A549 (cell line): Measurements from ENCODE around the gene CADM1. TPM values are rescaled to one million over a fixed set of nuclear protein-coding genes. Genes with fewer than 3 reads are reported as not detected.
A peak's percentile ranks its signal among the peaks of the same experiment; 100 is the strongest.

Source experiments
- ATAC-seq, 2 experiments: fragments of 200-7000 bp in 1 of 2; fragments of >200 bp in 1 of 2; cut with Nextera tagmentation in 1 of 2; cut with Tn5 transposase in 1 of 2; 3 replicates each; pipeline versions ENCODE4 v1.8.0 to v1.9.1; 2018 to 2020; ENCODE audit warnings: mild to moderate bottlenecking in 1 of 2, moderate library complexity in 1 of 2
- CTCF ChIA-PET: fragments of 300-600 bp; sonication (Branson Sonifier 250); formaldehyde crosslinking; extraction: SDS; loops from one replicate; lab custom pipeline; 2021; ENCODE audit warnings: antibody characterized with exemption, inconsistent platforms; lab: Yijun Ruan, JAX
- POLR2A ChIA-PET: fragments of 350-600 bp; formaldehyde crosslinking; extraction: SDS; loops from one replicate; lab custom pipeline; 2021; ENCODE audit warnings: antibody characterized with exemption, inconsistent platforms; lab: Yijun Ruan, JAX
- DNase-seq, 2 experiments: peaks; one replicate each; pipeline versions ENCODE4 v3.0.0 to v3.0.0-alpha.2; 2011 to 2016; ENCODE audit warnings: low read depth in 1 of 2, low spot score in 1 of 2
- FAIRE-seq: peaks from 2 replicates; lab custom pipeline; 2011; peaks lifted over from hg19 to GRCh38; lab: Jason Lieb, UNC
- H3K27ac ChIP-seq, 2 experiments: fragments of >200 bp; sonication (Bioruptor Twin); formaldehyde crosslinking; 3 replicates each; pipeline ENCODE4 v1.5.1; 2016 to 2017
- H3K4me1 ChIP-seq: fragments of >200 bp; sonication (Bioruptor Twin); formaldehyde crosslinking; 3 replicates; pipeline ENCODE4 v1.6.1; 2016
- H3K4me2 ChIP-seq: fragments of >200 bp; sonication (Bioruptor Twin); formaldehyde crosslinking; 3 replicates; pipeline ENCODE4 v1.6.1; 2016
- H3K4me3 ChIP-seq: fragments of >200 bp; sonication (Bioruptor Twin); formaldehyde crosslinking; 3 replicates; pipeline ENCODE4 v1.5.1; 2016
- H3K9me3 ChIP-seq: fragments of >200 bp; sonication (Bioruptor Twin); formaldehyde crosslinking; 3 replicates; pipeline ENCODE4 v1.6.1; 2016
- ATOH8 ChIP-seq: fragments of 250-450 bp; sonication (Bioruptor Pico); IDR thresholded peaks from 2 replicates; pipeline ENCODE4 v1.5.0; 2020; ENCODE audit warnings: low read depth, mild to moderate bottlenecking, moderate library complexity
- BCL3 ChIP-seq: fragments of >200 bp; sonication (Bioruptor Twin); formaldehyde crosslinking; IDR thresholded peaks from 3 replicates; pipeline ENCODE4 v1.6.1; 2016
- CBX2 ChIP-seq: fragments of 200-600 bp; sonication (generic); IDR thresholded peaks from 2 replicates; pipeline ENCODE4 v1.6.1; 2016; ENCODE audit warnings: low read depth, mild to moderate bottlenecking, borderline replicate concordance
- CHD4 ChIP-seq: fragments of 200-600 bp; sonication (generic); IDR thresholded peaks from 2 replicates; pipeline ENCODE4 v1.6.1; 2016; ENCODE audit warnings: antibody characterized with exemption, mild to moderate bottlenecking, borderline replicate concordance
- EHF ChIP-seq: fragments of 250-450 bp; sonication (Bioruptor Pico); IDR thresholded peaks from 2 replicates; pipeline ENCODE4 v1.5.0; 2020; ENCODE audit warnings: mild to moderate bottlenecking
- ELK1 ChIP-seq: fragments of 150-350 bp; IDR thresholded peaks from 2 replicates; pipeline ENCODE4 v1.6.1; 2014; ENCODE audit warnings: low read depth, mild to moderate bottlenecking, low read length
- ESRRA ChIP-seq: fragments of 150-350 bp; IDR thresholded peaks from 2 replicates; pipeline ENCODE4 v1.6.1; 2014; ENCODE audit warnings: mild to moderate bottlenecking, low read length, borderline replicate concordance
- GATA3 ChIP-seq: IDR thresholded peaks from 2 replicates; pipeline ENCODE4 v1.6.1; 2012; ENCODE audit warnings: borderline replicate concordance
- HDAC2 ChIP-seq: fragments of 200-600 bp; sonication (generic); IDR thresholded peaks from 2 replicates; pipeline ENCODE4 v1.6.1; 2016
- HOXB5 ChIP-seq: fragments of 250-450 bp; sonication (Bioruptor Pico); IDR thresholded peaks from 2 replicates; pipeline ENCODE4 v1.5.0; 2020; ENCODE audit warnings: mild to moderate bottlenecking, moderate library complexity
- JUNB ChIP-seq: fragments of >200 bp; sonication (Bioruptor Twin); formaldehyde crosslinking; IDR thresholded peaks from 2 replicates; pipeline ENCODE4 v1.6.1; 2016
- KDM1A ChIP-seq: fragments of 200-600 bp; sonication (generic); IDR thresholded peaks from 2 replicates; pipeline ENCODE4 v1.6.1; 2016; ENCODE audit warnings: low read depth, mild to moderate bottlenecking
- KDM5A ChIP-seq: fragments of 200-600 bp; sonication (generic); IDR thresholded peaks from 2 replicates; pipeline ENCODE4 v1.6.1; 2016; ENCODE audit warnings: antibody characterized with exemption, mild to moderate bottlenecking
- MAFK ChIP-seq: fragments of 450-650 bp; IDR thresholded peaks from 2 replicates; pipeline ENCODE4 v1.6.1; 2014; ENCODE audit not compliant: partially characterized antibody
- NPAS2 ChIP-seq: fragments of 250-450 bp; sonication (Bioruptor Pico); IDR thresholded peaks from 2 replicates; pipeline ENCODE4 v1.8.0; 2022; ENCODE audit warnings: mild to moderate bottlenecking, moderate library complexity, borderline replicate concordance
- NR3C1 ChIP-seq: fragments of >200 bp; sonication (Bioruptor Twin); formaldehyde crosslinking; IDR thresholded peaks from 3 replicates; pipeline ENCODE4 v1.6.1; 2017
- PHF8 ChIP-seq: fragments of 200-600 bp; sonication (generic); IDR thresholded peaks from 2 replicates; pipeline ENCODE4 v1.6.1; 2016; ENCODE audit warnings: low read depth, mild to moderate bottlenecking, antibody characterized with exemption, moderate library complexity, borderline replicate concordance
- POLR2AphosphoS2 ChIP-seq: conservative IDR thresholded peaks from 2 replicates; pipeline ENCODE4 v1.6.1; 2012; ENCODE audit warnings: low read length, improper control_type of control experiment, inconsistent platforms
- RARB ChIP-seq: fragments of 250-450 bp; sonication (Bioruptor Pico); IDR thresholded peaks from 2 replicates; pipeline ENCODE4 v1.8.0; 2021; ENCODE audit warnings: mild to moderate bottlenecking, moderate library complexity
- RFX5 ChIP-seq: fragments of 450-650 bp; IDR thresholded peaks from 2 replicates; pipeline ENCODE4 v1.7.1; 2014; ENCODE audit warnings: antibody characterized with exemption, mild to moderate bottlenecking, moderate library complexity
- SMC3 ChIP-seq: fragments of >200 bp; sonication (Bioruptor Twin); formaldehyde crosslinking; IDR thresholded peaks from 3 replicates; pipeline ENCODE4 v1.6.1; 2018; ENCODE audit warnings: inconsistent platforms
- ZFP36 ChIP-seq: fragments of 450-650 bp; IDR thresholded peaks from 2 replicates; pipeline ENCODE4 v1.6.1; 2014; ENCODE audit warnings: borderline replicate concordance; ENCODE audit not compliant: partially characterized antibody
- ZNF302 ChIP-seq: fragments of 250-450 bp; sonication (Bioruptor Pico); IDR thresholded peaks from 2 replicates; pipeline ENCODE4 v1.9.0; 2021; ENCODE audit warnings: inconsistent platforms, mild to moderate bottlenecking, moderate library complexity
- WGBS: methylation state at CpG from one replicate; pipeline ENCODE4 v1.1.6; 2017; ENCODE audit errors: missing lambda C conversion rate; 5-methylcytosine and 5-hydroxymethylcytosine counted together
- polyA plus RNA-seq, 4 experiments: library from polyadenylated mRNA; depleted of rRNA in 3 of 4; stranded (reverse); fragments of >200 nt; fragmentation: RNase III in 1 of 4; extraction: RNeasy Plus Mini Kit Qiagen cat#74134 plus additional on column Dnase treatment in 1 of 4; gene quantifications; 2 replicates in 3 of 4; 3 replicates in 1 of 4; pipeline ENCODE4 v1.2.3, GENCODE V29; 2011 to 2017
- TF ChIP-seq, protein P1 (sequence below): IDR thresholded peaks from 2 replicates; pipeline ENCODE4 v1.6.1; 2012
- TF ChIP-seq, protein P2 (sequence below): fragments of 450-650 bp; IDR thresholded peaks from 2 replicates; pipeline ENCODE4 v1.6.1; 2014; ENCODE audit warnings: antibody characterized with exemption
- TF ChIP-seq, protein P3 (sequence below): IDR thresholded peaks from 2 replicates; pipeline ENCODE4 v1.6.1; 2012

Gene CADM1
- polyA plus RNA-seq, 2 of the 4 experiments (the other 2 are of a cell fraction), result 33.4 to 36.7 TPM

DNA sequence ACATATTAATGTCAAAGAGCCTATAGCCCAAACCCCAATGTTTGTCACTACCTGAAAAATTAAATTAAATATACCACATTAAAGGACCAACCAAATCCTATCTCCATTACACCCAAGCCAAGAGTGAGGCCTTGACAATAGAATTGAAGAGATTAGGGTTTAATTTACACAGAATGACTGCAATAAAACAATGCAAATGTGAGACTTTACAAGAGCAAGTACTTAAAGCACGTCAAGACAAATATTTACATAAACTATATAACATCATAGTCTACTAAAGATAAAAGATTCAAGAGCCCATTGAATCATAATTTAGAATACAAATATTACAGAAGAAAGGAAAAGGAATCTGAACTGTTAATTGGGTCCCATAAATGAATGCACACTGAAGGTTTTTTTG, 85.6 kb downstream of the CADM1 start:
- H3K27ac ChIP-seq, result no peak overlapping the region
- FAIRE-seq (no peak), ATAC-seq (no peak), DNase-seq (no peak)
- H3K4me1 ChIP-seq, result 0 out of 3 replicates have a peak, but pooled peaks cover 4% of the 10 kb centered on the region
- TF ChIP-seq KDM5A (no peak), RARB (CRISPR knock-in tag) (no peak), NPAS2 (CRISPR knock-in tag) (no peak)
- TF ChIP-seq, protein P1, sequence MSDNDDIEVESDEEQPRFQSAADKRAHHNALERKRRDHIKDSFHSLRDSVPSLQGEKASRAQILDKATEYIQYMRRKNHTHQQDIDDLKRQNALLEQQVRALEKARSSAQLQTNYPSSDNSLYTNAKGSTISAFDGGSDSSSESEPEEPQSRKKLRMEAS, result no peak
- POLR2A ChIA-PET, result no interaction called here
- CTCF ChIA-PET, result no interaction called here
- no peak overlapping the region for H3K4me3 ChIP-seq
- H3K4me2 ChIP-seq, result no peak overlapping the region
- 78% methylated on average over 1 of the region's 1 CpG for WGBS
- no peaks in the 10 kb centered on the region for H3K9me3 ChIP-seq

GRCh38 chr11:115418081-115418480, 86.1 kb downstream of the CADM1 start:
- POLR2A ChIA-PET, result no interaction called here
- CTCF ChIA-PET, result no interaction called here
- Histone ChIP-seq H3K4me1 (0 out of 3 replicates have a peak, but pooled peaks cover 4% of the 10 kb centered on the region), H3K9me3 (no peaks in the 10 kb centered on the region), H3K4me3 (no peak overlapping the region)
- WGBS, result 89% methylated on average over 4 of the region's 4 CpGs
- DNase-seq, result no peak
- FAIRE-seq, result no peak
- no peak for TF ChIP-seq RARB (CRISPR knock-in tag)
- TF ChIP-seq EHF, result no peak
- TF ChIP-seq GATA3, result no peak
- TF ChIP-seq, all 56 proteins: peak for 0
- no peak overlapping the region for H3K4me2 ChIP-seq
- ATAC-seq, result no peak
- H3K27ac ChIP-seq, result no peak overlapping the region

- H3K27ac ChIP-seq, result no peak overlapping the region
- FAIRE-seq (no peak), ATAC-seq (no peak), DNase-seq (no peak)
- H3K4me2 ChIP-seq, result peak overlapping the region; percentile 29; the same call in 1 of the 3 replicates
- TF ChIP-seq ZFP36 (no peak), ESRRA (no peak), NR3C1 (no peak), KDM1A (no peak)
- WGBS, result 81% methylated on average over 1 of the region's 1 CpG
- ChIA-PET CTCF (no interaction called here), POLR2A (no interaction called here)
- H3K9me3 ChIP-seq, result no peaks in the 10 kb centered on the region
- no peak overlapping the region for H3K4me3 ChIP-seq
- H3K4me1 ChIP-seq, result peaks cover 33% of the 10 kb centered on the region
Observed at GRCh38 chr11:115411120-115411519, 93.1 kb downstream of the CADM1 start.

GRCh38 chr11:115409691-115410220, 94.5 kb downstream of the CADM1 start:
- H3K27ac ChIP-seq, result no peak overlapping the region
- ChIA-PET POLR2A (no interaction called here), CTCF (interaction anchor here (0.6 kb wide), 1 partner anchor 41 kb away, joined by 3 read pairs; no protein-coding TSS in a partner anchor)
- 62% methylated on average over 4 of the region's 4 CpGs for WGBS
- H3K4me3 ChIP-seq, result no peak overlapping the region
- H3K4me1 ChIP-seq, result peaks cover 33% of the 10 kb centered on the region
- no peaks in the 10 kb centered on the region for H3K9me3 ChIP-seq
- TF ChIP-seq HOXB5 (CRISPR knock-in tag), result no peak
- no peak for TF ChIP-seq ELK1
- TF ChIP-seq MAFK, result no peak
- TF ChIP-seq ESRRA, result no peak
- TF ChIP-seq BCL3, result no peak
- TF ChIP-seq POLR2AphosphoS2, result no peak
- TF ChIP-seq SMC3, result no peak
- no peak for TF ChIP-seq CHD4
- TF ChIP-seq, protein P2, sequence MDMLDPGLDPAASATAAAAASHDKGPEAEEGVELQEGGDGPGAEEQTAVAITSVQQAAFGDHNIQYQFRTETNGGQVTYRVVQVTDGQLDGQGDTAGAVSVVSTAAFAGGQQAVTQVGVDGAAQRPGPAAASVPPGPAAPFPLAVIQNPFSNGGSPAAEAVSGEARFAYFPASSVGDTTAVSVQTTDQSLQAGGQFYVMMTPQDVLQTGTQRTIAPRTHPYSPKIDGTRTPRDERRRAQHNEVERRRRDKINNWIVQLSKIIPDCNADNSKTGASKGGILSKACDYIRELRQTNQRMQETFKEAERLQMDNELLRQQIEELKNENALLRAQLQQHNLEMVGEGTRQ, result no peak
- TF ChIP-seq JUNB, result no peak
- TF ChIP-seq ZNF302 (CRISPR knock-in tag), result no peak
- no peak for TF ChIP-seq RFX5
- no peak for TF ChIP-seq ATOH8 (CRISPR knock-in tag)
- TF ChIP-seq PHF8, result no peak
- TF ChIP-seq CBX2, result no peak
- TF ChIP-seq, protein P3, sequence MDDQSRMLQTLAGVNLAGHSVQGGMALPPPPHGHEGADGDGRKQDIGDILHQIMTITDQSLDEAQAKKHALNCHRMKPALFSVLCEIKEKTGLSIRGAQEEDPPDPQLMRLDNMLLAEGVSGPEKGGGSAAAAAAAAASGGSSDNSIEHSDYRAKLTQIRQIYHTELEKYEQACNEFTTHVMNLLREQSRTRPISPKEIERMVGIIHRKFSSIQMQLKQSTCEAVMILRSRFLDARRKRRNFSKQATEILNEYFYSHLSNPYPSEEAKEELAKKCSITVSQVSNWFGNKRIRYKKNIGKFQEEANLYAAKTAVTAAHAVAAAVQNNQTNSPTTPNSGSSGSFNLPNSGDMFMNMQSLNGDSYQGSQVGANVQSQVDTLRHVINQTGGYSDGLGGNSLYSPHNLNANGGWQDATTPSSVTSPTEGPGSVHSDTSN, result no peak
- TF ChIP-seq HDAC2, result no peak
- DNase-seq (peak in 1 of 2 experiments; percentile 2), ATAC-seq (no peak; a peak in 3 of 6 replicates), FAIRE-seq (no peak)
- H3K4me2 ChIP-seq, result peak overlapping the region; percentile 47
